GM21737 (cell line): ENCODE data around the gene SAFB2.

Source experiments
- ATAC-seq: cut with Tn5 transposase; IDR thresholded peaks from one replicate; pipeline ENCODE4 v1.9.1; 2021; ENCODE audit warnings: mild to moderate bottlenecking, moderate library complexity; ENCODE audit not compliant: unreplicated experiment

Gene SAFB2

DNA sequence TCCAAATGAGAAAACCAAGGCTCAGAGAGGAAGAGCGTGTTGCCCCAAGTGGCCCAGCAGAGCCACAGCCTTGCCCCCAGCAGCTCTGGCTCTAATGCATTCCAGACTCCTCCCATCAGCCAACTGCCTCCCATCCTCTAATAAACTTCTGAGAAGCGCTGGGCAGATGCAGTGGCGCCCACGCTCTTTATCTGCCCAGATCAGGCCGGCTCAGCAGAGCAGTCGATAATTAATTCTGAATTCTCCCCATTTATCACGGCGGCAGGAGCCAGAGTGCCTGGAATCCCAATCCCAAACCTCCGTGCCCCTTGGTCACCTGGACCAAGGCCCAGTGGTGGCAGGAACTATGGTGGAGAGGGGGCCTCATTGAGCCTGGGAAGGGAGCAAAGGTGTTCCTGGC is 68.7 kb downstream of the SAFB2 start:
- ATAC-seq, result no peak

DNA sequence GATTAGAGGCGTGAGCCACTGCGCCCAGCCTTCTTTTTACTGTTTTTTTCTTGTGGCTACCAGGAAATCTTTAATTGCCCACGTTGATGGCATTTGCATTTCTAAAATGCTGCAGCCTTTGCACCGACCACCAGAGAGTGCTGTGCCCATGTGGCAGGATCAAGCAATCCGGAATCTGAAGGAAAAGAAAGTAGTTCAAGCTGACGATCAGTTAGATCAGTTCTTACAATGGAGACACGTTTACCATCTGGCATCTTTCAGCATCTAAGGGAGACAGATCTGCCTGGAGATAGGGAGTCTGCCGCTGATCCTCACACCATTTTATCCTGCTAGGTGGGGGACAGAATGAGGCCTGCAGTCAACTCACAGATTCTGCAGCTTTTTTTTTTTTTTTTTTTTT is 74.7 kb downstream of the SAFB2 start:
- no peak for ATAC-seq

DNA sequence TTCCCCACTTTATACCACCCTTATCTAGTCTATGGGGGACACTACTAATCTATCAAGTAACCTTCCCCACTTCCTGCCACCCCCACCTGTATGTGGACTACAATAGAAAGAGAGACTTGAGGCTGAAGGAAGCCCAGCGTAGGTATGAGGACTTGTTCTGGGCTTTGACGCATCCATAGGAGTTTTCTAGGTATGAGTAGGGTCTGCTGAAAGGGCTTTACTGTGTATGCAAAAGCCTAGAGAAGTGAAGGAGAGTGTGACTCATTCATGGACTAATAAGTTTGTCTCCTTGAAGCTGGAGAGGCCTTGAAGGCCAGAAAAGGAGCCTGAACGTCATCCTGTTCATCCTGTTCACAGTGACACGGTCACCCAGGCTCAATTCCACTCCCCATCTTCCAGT is 76.6 kb downstream of the SAFB2 start:
- no peak for ATAC-seq

DNA sequence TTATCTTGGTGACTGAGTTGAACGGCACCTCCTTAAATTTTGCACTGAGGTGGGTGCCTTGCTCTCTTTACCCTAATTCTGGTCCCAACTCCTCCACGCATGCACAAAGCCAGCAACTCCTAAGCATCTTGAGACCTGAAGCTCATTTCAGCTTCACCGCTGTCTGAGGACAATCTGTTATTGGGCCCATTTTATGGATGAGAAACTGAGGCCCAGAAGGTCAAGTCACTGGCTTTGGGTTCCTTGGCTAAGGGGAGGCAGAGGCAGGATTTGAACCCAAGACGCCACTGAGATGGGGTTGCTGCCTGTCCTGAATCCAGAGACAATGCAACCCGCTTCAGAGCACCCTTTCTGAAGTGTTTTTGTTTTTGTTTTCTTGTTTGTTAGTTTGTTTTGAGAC is 77.5 kb downstream of the SAFB2 start:
- no peak for ATAC-seq

DNA sequence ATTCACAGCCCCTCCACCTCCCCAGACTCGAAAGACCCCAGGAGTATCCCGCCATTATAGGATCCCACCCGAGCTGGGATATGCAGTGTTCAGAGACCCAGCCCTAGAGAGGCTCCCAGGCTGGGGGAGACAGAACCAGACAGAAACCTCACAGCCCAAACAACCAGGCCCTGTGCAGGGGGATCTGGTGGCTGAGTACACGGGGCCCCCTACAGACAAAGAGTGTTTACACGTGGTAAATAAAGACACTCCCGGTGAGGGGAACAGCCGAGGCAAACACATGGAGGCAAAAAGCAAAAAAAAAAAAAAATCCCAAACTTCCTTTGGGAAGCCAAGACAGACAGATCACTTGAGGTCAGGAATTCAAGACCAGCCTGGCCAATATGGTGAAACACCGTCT is 79.9 kb downstream of the SAFB2 start:
- ATAC-seq, result no peak

DNA sequence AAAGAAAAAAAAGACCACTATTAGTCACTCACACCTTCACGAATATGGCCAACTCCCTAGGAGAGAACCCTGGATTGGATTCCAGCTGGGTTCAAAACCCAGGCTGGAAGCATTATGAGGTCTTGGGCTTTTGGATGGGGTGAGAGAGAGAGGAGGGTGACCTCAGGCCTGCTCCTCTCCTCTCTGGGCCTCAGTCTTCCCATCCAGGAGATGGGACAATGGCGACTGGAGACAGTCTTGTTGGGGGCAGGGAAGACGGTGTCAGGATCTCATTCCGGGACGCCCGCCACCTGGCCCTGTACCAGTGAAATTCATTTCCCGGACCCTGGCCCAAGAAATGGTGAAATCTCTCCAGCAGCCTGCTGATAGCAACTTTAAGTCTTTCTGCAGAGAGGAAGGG is 81.1 kb downstream of the SAFB2 start:
- ATAC-seq, result no peak

DNA sequence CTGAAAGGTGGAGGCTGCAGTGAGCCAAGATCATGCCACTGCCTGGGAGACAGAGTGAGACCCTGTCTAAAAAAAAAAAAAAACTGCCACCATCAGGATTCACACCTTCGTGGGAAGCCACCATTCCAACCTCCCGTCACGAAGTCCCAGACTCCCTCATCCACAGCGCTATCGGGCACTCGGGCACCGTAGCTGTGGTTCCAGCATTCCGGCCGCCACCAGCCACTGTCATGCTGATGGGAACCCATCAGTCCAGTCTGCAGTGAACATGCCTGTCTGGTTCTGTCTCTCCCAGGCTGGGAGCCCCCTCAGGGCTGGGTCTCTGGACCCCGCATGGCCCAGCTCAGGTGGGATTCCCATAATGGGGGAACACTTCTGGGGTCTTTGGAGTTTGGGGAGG is 82.4 kb downstream of the SAFB2 start:
- no peak for ATAC-seq

DNA sequence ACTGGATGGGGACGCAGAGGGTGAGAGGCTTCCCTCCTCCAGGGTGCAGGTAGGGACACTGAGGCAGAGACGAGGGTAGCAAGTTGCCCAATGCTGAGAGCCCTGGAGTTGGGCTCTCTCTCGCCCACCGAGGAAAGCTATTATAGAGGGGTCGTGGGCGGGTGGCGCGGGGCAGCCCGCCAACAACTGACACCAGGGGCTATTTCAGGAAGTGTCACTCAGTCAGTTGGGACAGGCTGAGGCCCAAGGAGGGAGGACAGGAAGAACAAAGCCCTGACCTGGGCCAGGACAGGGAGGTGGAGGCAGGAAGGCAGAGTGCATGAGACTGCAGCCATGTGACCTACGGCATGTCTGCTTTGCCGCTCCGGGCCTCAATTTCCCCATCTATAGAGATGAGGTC is 84.7 kb downstream of the SAFB2 start:
- no peak for ATAC-seq
